EH (cell line): ENCODE measurements around the gene CLEC18A.
A peak's percentile ranks its signal among the peaks of the same experiment; 100 is the strongest.
"Not testable (repeated sequence)": the region's sequence is repeated elsewhere in the genome, so short reads cannot be mapped to it uniquely, and the experiment has no call there.

Experiments used
- DNase-seq: peaks from one replicate; pipeline ENCODE4 v3.0.0-alpha.2; 2015; ENCODE audit warnings: low read depth

The CLEC18A gene

DNA sequence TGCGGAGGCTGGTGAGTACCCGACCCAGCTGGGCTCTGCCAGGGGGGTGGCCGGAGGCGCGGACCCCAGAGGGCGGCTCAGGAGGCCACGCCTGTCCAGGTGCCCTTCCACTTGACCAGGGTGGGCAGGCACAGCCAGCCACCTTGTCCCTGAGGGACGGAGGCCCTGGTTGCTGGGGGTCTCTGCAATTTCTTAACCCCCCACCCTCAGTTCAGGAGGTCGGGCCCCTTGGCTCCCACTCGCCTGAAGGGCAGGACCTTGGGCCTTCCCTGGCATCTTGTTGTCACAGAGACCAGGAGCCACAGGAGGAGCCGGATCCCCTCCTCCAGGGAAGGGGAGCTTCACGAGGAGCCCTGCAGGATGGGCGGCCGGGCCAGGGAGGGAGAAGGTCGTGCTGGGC, 982 bp downstream of the CLEC18A start:
- not testable (repeated sequence) for DNase-seq

DNA sequence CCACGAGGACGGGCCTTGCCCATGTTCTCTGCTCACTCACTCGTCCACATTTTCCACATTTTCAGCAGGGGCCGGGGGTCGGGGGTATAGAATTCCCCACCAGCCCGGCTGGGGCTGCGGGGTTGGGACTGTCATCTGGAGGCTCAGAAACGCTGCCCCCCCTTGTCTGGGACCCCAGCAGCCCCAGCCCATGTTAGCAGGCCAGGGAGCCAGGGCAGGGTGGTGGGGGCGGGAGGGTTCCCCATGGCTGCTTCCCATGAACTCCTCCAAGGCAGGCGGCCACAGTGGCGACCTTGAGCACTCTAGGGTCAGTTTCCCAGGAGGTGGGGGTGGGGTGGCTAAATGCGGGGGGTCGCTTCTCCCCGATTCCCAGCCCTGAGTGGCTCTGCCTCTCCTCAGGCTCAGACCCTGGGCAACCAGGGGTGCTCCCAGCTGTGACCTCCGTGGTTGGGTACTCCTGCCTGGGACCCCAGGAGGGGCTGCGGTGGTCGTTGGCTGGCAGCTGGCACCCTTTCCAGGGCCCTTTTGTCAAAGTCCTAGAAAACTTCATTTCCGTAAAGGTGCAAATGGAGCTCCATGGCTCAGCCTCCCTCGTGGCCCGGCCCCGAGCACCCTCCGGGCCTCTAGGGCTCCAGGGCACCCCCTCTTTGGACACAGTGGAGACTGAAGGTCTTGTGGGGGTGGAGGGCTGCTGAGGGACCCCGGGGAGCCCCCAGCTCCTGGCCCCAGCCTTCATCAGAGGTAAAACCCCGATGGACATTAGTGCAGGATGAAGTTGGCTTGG, 1.6 kb downstream of the CLEC18A start:
- not testable (repeated sequence) for DNase-seq

DNA sequence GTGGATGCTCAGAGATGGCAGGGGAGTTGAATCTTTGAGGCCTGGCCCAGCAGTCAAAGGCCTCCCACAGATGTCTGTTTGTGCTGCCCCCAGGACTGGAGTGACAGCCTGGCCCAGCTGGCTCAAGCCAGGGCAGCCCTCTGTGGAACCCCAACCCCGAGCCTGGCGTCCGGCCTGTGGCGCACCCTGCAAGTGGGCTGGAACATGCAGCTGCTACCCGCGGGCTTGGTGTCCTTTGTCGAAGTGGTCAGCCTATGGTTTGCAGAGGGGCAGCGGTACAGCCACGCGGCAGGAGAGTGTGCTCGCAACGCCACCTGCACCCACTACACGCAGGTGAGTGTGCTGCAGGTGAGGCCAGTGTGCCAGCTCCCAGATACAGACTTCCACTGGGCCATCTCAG, 3.1 kb downstream of the CLEC18A start:
- not testable (repeated sequence) for DNase-seq

DNA sequence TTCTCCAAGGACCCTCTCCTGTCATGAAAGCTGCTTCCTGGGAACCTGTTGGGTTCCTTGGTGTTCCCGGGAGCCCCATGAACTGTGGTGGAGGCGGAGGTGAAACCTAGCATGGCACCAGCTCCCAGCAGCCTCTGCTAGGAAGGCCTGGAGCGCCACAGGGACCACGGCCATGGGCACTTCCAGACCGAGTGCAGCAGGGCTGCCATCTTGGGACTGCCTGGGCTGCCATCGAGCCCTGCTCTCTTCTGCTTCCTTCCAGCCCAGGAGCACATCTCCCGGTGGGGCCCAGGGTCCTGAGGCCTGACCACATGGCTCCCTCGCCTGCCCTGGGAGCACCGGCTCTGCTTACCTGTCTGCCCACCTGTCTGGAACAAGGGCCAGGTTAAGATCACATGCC, 12.2 kb downstream of the CLEC18A start:
- DNase-seq, result not testable (repeated sequence)

DNA sequence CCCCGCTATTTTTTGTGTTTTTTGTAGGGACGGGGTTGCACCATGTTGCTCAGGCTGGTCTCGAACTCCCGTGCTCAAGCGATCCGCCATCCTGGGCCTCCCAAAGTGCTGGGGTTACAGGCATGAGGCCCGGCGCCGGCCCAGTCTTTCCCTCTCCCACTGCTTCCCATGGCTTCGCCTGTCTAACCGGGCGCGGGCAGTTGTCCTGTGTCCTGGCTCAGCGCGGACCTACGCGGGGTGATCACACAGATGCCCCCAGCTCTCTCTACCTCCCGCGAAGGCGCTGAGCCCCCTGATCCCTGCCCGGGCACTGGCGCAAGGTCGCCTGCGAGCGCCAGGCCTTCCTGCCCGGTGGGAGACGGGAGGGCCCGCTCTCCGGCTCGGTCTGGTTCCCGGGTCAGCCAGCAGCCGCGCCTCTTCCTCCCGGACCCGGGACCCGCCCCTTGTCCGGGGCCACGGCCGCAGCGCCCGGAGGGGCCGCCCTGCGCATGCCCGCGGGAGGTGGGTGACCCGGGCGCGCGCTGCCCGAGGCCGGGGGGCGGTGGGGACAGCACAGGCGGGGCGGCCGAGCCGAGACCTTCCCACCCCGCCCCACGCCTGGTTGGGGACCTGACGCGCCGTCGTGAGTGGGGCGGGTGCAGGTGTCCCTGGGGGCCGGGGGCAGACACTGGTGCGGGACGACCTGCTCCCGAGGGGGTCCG, 14.0 kb downstream of the CLEC18A start:
- peak; percentile 5 for DNase-seq

DNA sequence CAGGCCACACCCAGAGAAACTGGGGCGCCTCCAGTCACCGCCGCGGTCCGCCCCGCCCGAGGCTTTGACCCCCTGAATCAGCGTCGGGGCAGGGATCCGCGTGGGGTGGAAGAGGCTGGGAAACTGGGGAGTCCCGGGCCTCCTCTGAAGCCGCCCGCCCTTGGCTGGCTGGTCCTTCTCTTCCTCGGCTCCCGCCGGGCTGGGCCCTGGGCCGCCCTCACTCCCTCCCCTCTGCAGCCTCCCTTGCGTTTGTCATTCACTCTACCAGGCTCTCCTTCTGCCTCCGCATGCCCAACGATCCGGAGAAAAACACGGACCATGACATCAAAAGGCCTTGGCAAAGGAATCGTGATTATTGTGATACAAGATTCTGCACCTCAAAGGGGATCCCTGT, 14.5 kb downstream of the CLEC18A start:
- DNase-seq, result not testable (repeated sequence)

DNA sequence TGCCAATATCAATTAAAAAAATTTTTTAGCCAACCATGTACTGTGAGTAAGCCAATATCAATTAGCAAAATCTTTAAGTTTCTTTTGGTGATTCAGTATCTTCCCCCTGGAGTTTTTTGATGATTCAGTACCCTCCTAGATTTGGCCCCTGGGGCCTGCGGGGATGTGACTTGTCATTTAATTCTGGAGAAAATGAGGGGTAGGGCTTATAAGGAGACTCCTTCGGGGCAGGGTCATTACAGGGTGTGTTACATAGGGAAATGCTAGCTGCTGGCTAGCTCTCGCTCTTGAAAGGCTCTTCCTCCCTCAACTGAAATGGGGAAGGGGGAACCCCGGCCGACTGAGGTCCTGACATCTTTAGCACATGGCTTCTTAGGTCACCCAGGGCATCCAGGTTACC, 16.6 kb downstream of the CLEC18A start:
- DNase-seq, result not testable (repeated sequence)

DNA sequence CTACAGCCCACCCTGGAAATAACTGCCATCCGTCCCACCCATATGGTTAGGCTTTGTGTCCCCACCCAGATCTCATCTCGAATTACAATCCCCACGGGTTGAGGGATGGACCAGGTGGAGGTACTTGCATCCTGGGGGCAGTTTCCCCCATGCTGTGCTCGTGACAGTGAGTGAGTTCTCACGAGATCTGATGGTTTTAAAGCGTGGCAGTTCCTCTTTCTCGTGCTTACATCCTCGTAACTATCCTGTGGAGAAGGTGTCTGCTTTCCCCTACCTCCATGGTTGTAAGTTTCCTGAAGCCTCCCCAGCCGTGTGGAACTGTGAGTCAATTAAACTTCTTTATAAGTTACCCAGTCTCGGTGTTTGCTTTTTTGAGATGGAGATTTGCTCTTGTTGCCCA, 17.0 kb downstream of the CLEC18A start:
- not testable (repeated sequence) for DNase-seq

DNA sequence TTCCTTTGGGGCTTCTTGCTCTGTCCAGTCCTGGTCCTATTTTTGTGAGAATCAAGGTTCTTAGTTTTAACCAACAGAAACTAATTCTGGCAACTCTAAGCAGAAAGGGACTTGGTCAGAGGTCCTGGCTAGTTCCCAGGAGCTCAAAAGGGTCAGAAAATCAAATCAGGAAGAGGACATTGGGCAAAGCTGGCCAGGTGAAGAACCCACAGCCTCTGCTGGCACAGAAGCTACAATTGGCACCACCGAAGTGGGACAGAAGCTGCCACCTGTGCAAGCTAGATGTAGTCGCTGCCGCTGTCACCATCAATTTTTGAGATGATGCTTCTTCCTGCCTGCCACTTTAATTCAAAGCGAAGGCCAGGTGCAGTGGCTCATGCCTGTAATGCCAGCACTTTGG, 18.5 kb downstream of the CLEC18A start:
- not testable (repeated sequence) for DNase-seq

DNA sequence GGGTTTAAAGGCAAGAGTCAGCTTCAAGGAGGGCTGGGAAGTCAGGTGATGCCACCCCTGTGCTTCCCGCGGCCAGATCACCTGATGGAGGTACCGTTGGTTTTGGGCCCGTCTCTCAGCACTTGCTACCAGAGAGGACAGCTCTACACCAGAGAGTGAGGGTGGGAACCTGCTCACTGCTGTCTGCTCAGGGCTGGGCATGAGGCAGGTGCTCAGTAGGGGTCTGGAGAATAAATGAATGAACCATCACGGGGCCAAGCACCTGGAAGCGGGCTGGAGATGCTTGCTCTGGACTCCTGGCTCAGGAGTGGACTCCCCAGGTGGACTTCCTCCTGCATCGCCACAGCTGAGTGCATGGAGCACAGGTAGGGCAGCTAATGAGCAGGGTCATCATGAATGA, 21.0 kb downstream of the CLEC18A start:
- not testable (repeated sequence) for DNase-seq

DNA sequence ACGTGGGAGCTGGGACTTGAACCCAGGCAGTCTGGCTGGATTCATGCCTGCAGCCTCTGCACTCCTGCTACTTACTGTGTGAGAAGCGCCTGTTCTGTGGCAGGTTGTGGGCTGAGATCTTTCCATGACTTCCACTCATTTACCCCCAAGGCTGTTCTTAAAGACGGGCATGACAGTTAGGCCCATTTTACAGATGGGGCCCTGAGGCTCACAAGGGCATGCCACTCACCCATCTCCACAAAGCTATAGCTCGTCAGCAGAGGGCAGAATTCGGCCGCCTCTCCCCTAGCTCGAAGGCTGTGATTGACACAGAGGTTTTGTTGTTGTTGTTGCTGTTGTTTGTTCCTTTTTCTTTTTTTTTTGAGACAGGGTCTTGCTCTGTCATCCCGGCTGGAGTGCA, 21.8 kb downstream of the CLEC18A start:
- DNase-seq, result not testable (repeated sequence)

DNA sequence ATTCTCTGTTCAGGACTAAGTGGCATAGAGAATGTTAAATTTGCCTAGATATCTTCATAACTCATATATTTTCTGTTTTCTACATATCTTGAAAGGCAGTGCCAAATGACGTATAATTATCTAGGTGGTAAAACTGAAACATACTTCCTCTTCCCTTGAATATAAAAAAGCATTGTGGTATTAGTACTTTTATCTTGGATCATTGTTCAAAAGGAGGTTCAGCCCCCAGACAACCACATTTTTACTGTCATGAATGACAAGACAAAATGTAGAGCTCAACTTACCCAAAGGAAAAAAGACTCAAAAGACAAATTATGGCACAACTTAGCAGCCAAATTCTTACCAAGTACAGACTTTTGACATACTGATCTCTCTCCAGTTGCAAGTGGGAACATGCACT, 34.1 kb downstream of the CLEC18A start:
- DNase-seq, result not testable (repeated sequence)

DNA sequence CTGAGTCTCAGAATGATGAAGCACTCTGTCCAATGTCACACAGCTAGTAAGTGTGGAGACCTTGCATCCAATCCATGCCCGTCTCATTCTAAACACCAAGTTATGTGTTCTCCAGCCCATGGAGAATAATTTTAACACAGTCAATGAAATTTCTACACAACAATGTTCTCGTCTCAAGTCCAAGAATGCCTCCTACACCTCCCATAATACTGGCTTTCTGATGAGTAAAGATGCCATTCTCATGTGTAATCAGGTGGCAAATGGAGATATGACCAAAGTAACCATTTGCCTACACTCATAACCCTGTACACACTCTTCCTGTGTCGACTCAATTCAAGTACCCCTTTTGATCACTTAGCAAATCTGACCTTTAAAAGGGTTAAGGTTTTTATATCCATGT, 46.8 kb downstream of the CLEC18A start:
- peak; percentile 60 for DNase-seq

DNA sequence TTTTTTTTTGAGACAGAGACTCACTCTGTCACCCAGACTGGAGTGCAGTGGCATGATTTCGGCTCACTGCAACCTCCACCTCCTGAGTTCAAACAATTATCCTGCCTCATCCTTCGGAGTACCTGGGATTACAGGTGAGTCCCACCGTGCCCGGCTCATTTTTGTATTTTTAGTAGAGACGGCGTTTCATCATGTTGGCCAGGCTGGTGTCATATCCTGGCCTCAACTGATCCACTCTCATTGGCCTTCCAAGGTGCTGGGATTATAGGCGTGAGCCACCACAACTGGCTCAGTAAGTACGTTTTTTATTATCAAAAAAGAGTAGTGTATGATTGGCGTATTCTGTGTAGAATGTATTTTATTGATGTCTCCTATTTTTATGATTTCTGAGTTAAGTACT, 48.7 kb downstream of the CLEC18A start:
- DNase-seq, result not testable (repeated sequence)

DNA sequence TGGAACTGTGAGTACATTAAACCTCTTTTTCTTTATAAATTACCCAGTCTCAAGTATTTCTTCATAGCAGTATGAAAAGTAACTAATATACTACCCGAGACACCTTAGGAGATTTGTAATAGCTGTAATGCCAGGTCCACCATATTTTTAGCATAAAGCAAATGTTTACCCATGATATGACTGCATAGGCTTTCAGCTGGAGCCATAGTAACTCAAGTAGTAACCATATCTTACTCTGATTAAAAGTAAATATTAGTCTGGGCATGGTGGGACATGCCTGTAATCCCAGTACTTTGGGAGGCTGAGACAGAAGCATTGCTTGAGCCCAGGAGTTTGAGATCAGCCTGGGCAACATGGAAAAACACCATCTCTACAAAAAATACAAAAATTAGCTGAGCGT, 52.4 kb downstream of the CLEC18A start:
- DNase-seq, result not testable (repeated sequence)

DNA sequence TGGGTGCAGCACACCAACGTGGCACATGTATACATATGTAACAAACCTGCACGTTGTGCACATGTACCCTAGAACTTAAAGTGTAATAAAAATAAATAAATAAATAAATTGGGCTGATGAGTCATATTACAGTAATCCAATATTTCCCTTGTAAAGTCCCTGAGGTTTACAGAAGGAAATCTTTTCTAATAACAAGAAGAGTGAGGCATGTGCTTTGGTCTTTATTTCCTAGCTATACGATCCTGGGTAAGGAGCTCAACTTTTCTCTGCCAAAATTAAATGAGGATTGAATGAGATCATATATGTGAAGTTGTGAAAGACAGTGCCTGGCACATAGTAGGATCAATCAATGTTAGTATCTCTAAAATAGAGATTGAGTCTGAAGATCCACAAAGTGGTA, 57.5 kb downstream of the CLEC18A start:
- DNase-seq, result peak; percentile 12

DNA sequence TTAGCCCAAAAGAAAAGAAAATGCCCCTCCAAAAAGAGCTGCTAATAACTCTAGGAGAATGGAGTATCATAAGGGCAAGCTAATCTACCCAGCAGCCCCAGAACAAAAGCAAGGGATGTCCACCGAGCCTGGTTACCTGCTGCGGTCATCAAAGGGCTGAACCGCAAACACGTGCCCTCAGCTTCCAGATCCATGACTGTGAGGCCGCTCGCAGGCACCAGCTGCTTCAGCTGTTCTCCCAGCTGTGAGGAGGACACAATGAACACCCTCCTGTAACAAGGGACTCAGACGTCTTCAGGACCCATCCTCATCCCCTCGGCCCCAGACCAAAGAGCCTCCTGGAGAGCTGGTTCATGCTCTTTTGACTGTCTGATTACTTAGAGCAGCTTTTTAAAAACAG, 59.5 kb downstream of the CLEC18A start:
- not testable (repeated sequence) for DNase-seq

DNA sequence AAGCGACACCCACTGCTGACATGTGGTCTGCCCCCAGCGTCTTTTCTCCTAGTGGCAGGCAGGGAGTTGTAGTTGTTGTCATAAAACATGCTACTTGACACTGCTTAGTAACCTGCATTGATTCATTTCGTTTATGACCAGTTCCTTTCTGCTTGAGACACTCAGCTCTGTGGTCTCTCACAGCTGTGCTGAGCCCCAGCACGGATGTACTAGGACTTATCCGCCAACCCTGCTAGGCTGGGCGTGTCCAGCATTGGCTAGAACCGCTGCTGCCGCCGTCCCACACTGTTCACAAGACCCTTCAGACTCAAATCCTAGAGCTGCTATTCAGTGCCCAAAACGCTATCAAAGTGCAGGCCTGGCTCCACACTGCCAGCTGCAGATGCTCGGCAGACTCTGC, 60.0 kb downstream of the CLEC18A start:
- peak; percentile 31 for DNase-seq

DNA sequence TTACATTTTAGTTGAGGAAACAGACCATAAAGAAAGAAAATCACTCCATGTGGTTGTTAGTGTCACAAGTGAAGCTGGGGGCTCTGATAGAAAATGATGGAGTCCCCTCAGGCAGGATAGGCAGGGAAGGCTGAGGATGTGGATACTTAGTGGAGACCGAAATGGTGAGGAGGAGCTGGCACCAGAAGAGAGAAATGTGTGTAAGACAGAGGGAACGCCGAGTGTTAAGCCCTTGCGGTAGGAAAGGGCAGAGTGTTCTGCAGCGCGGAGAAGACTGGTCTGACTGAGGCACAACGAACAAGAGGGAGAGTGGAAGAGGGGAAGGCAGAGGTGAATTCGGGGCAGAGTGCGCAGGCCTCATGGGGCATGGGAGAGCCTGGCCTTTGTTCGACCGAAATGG, 61.2 kb downstream of the CLEC18A start:
- not testable (repeated sequence) for DNase-seq

DNA sequence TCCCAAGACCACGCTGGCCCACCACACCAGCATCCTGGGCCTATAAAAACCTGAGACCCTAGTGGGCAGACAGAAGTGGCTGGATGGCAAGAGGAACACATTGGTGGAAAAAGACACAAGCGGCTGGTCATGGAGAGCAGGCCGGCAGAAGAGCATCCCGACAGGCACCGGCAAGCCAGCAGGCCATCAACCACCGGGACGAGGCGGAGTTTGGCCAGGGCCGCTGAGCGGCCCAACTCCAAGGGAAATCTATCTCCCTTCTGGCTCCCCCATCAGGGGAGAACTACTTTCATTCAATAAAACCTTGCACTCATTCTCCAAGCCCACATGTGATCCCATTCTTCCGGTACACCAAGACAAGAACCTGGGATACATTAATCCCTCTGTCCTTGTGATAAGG, 61.8 kb downstream of the CLEC18A start:
- not testable (repeated sequence) for DNase-seq
